Stimulated activated CD8-positive, alpha-beta memory T cell treated with anti-CD3 and anti-CD28 coated beads, Interleukin-12 subunit alpha, Interleukin-12 subunit beta, amount 100 ng/mL, for 1 hour (primary cell): ENCODE results near the gene IQCK.
A peak's percentile ranks its signal among the peaks of the same experiment; 100 is the strongest.

Experiments
- DNase-seq: peaks from one replicate; pipeline ENCODE4 v3.0.0-alpha.2; 2020; ENCODE audit warnings: low read depth

The IQCK gene

GRCh38 chr16:19885451-19886072 is 167.5 kb downstream of the IQCK start:
- no peak for DNase-seq

GRCh38 chr16:19886073-19886941 is 168.2 kb downstream of the IQCK start:
- peak; percentile 54 for DNase-seq

GRCh38 chr16:19888834-19889233 is 170.8 kb downstream of the IQCK start:
- DNase-seq: no peak

GRCh38 chr16:19890901-19891300 is 172.8 kb downstream of the IQCK start:
- DNase-seq: no peak

- no peak for DNase-seq
Measured at GRCh38 chr16:19892902-19893301, 174.8 kb downstream of the IQCK start.

GRCh38 chr16:19894586-19894985 is 176.5 kb downstream of the IQCK start:
- DNase-seq: no peak

- DNase-seq: no peak
Measured at GRCh38 chr16:19896951-19897350, 178.9 kb downstream of the IQCK start.

- no peak for DNase-seq
Measured at GRCh38 chr16:19898166-19898565, 180.1 kb downstream of the IQCK start.

- DNase-seq: no peak
Measured at GRCh38 chr16:19898924-19899604, 181.0 kb downstream of the IQCK start.

GRCh38 chr16:19899605-19899955 is 181.5 kb downstream of the IQCK start:
- no peak for DNase-seq

GRCh38 chr16:19901164-19901563 is 183.1 kb downstream of the IQCK start:
- no peak for DNase-seq

- DNase-seq: peak; percentile 47
Measured at GRCh38 chr16:19907161-19907992, 189.3 kb downstream of the IQCK start.
